Measurements from ENCODE around the gene PRELID1.
A peak's percentile ranks its signal among the peaks of the same experiment; 100 is the strongest.

PRELID1 gene

GRCh38 chr5:177314376-177315342, 11.1 kb downstream of the PRELID1 start:
- no peak for DNase-seq

GRCh38 chr5:177315411-177315810, 11.8 kb downstream of the PRELID1 start:
- DNase-seq, result no peak

DNA sequence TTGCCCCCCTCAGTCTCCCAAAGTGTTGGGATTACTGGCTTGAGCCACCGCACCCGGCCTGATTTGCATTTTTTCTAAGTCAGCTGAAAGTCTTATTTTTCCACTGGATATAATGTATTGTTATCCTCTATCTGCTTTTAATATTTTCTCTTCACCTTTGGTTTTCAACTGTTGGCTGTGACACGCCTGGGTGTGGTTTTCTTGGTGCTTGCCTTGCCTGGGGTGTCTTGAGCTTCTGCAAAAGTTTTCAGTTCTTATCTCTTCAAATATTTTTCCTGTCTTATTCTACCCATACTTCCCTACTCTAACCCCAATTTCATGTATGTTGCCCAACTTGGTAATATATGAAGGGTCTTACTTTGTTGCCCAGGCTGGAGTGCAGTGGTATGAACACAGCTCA, 12.4 kb downstream of the PRELID1 start:
- no peak for DNase-seq

DNA sequence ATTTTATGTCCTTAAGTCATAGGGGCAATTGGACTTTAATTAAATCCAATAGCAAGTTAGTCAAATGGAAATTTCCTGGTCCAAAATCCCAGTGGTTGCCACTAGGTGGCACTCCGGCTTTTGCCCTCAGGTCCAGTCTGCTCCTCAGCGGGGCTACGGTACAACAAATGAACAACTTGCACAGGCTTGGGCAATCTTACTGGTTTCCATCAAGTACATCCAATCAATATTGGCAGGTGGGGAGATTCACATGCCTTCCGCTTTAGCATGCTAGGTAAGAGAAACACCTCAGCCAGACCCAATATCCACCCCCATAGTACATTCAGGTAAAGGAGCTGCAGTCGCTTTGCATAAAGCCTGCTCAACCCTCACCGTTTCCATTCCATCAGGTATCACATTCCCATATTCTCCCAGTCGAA, 14.4 kb downstream of the PRELID1 start:
- DNase-seq, result peak; percentile 8 to 76

DNA sequence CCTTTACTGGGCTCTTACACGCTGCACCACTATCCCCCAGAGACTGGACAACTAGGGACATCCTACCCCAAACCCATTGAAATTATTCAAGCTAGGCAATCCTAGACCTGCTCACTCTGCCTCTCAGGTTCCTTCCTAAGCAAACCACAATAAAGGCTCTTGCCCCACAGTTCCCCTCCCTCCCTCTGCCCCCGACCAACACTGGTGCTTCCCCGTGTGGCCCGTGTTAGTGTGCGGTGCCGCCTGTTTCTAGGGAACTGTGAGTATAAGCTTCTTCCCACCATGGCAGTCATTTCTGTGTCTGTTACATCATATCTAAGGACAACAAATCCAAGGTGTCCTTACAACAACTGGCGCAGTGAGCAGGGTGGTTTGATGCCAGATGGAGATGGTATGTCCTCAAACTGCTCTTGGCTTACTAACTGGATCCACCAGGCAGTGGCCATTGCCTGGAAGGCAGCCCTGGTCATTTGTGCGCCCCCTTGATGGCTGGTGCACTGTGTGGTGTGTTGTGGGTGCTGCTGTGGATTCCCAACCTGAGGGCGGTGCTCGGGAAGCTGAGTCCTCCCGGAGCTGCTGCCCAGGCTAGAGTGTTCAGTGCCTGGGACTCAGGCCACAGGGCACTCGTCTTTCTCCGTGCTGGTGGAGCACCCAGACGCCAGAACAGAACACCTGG, 16.5 kb downstream of the PRELID1 start:
- no peak for DNase-seq

- DNase-seq, result no peak
These were observed 17.3 kb downstream of the PRELID1 start for GRCh38 chr5:177320879-177321278.

DNA sequence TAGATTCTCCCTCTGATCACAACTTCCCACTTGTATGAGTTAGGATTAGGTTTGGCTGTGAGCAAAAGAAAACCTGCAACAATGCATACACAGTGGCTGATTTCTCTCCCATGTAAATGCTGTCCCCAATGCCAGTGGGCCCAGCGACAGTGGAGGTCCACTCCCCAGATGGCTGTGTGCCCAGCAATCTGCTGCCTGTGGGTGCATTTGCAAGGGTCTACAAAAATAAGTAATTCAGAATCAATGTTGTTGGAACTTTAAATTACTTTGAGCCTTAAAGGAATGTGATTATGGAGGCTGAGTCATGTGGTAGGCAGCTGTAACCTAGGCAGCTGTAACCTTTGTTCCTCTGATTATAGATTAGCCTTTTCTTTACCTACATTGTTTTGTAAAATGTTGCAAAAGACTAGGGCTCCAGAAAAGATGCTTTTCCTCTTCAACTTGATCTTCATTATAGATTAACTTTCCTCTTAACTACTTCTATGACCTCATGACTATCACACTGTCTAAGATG, 22.3 kb downstream of the PRELID1 start:
- DNase-seq, result no peak

GRCh38 chr5:177327539-177328522, 24.2 kb downstream of the PRELID1 start:
- no peak for DNase-seq

DNA sequence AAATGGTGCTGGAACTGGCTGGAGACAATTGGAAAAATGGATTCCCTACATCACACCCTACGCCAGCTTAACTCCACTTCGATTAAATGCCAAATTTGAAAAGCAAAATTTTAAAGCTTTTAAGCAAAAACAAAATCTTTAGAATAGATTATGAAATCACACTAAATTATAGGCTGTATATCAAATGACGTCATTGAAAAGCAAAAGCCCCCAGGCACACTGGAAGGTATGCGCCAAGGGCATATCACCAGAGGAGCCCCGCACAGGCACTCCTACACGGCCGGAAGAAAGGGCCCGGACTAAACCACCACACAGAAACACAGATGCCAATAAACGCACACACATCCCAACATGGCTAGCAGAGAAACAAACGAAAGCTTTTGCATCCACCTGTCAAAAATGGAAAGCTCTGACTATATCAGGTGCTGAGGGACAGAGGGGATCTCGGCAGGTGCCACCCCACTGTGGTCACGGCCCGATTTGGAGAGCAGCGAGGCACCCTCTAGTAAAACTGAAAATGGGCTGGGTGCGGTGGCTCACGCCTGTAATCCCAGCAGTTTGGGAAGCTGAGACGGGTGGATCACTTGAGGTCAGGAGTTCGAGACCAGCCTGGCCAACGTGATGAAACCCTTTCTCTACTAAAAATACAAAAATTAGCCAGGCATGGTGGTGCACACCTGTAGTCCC, 25.1 kb downstream of the PRELID1 start:
- no peak for DNase-seq

DNA sequence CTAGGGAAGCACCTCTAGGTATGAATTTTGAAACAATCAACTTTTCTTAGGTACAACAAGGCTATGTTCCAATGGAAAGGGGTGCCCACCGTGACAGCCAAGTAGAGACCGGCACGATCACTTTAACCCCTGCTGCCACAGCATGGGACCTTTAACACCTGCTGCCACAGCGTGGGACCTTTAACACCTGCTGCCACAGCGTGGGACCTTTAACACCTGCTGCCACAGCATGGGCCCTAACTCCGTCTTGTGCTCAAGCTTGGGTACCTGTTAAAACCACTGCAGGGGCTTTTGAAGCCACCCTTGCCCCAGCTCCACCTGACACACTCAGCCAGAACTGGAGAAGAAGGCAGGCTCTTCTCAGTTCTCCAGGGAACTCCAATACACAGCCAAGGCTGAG, 26.3 kb downstream of the PRELID1 start:
- DNase-seq, result no peak

DNA sequence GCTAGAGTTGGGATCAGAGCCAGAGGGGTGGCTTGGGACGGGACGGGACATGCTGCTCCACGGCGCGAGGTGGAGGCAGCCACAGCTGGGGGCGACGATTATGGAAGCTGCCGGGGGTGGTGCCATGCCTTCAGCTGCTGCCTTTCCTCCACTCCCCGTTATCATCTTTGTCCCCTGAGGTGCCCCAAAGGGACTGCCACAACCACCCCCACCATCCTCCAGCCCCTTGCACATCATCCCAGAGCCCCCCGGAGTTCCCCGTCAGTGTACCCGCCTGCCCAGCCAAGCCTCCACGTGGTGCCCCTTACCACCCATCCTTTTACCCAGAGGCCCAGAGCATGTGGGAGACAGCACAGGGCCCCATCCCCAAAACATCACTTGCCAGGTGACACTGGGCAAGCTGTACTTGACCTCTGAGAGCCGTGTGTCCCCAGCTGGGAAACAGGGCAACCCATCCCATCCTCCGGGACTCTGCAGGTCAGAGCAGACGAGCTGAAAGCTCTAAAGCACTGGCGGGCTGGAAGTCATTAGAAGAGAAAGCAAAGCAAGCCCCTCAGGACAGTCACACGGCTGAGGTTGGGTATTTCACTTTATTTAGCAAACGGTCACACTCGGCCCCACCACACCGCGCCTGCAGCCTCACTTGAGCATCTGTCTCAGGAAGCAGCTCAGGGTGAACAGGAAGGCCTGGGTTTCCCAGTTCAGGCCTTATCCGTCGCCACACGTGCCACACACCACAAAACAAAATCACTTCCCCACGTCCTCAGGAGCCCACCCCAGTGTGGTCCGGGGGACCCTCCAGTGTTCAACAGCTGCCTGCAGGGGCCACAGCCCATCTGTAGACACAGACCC, 27.6 kb downstream of the PRELID1 start:
- DNase-seq, result no peak

DNA sequence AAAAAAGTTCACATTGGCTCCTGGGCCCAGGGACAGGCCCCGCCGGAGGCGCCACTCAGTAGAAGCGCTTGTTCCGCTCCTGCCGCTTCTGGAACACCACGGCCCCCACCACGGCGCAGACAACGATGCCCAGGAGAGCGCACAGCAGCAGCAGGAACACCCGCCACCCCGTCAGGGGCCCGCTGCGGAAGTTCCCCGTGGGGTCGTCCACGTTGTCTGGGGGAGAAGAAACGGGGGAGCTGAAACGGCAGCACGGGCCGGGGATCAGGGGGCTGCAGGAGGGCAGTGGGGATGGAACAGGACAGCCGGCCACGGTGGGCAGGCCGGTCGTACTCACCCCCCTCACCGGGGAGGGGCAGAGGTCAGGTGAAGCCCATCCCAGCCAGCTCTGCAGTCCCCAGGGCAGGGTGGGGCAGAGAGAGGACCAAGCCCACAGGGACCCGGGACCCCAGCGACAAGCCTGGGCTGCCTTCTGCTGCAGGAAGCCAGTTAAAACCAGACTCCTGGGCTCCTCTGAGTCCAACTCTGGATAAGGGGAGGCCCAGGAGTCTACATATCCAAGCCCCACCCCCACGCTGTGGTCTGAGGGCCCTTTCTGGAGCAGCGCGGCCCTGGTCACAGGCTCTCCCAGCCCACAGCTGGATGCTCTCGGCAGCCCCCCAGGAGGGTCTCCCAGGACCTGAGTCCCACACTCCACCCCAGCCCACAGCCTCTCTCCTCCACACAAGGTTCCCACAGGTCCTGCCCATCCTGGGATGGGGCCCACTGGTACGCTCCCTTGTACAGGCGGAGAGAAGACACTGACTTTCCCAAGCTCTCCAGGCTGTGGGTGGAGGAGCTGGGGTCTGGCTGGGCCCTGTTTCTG, 28.7 kb downstream of the PRELID1 start:
- DNase-seq, result no peak

DNA sequence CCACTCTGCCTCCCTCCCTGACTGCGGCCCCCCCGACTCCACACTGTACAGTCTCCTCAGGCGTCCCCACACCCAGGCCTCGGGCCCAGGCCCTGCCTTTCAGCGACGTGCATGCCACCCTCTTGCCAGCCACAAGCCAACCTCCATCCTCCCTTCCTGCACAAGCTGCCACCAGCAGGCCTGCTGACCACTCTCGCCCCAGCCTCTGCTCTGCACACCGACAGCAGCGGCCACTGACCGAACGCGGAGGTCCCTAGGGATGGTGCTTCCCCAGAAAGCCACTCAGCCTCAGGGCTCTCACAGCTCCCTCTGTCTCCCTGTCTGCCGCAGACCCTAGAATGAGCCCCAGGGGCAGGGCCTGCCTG, 29.3 kb downstream of the PRELID1 start:
- no peak for DNase-seq

- DNase-seq, result no peak
These were observed 30.0 kb downstream of the PRELID1 start for GRCh38 chr5:177333420-177334154.

- DNase-seq, result no peak
These were observed 30.6 kb downstream of the PRELID1 start for GRCh38 chr5:177334155-177334551.

DNA sequence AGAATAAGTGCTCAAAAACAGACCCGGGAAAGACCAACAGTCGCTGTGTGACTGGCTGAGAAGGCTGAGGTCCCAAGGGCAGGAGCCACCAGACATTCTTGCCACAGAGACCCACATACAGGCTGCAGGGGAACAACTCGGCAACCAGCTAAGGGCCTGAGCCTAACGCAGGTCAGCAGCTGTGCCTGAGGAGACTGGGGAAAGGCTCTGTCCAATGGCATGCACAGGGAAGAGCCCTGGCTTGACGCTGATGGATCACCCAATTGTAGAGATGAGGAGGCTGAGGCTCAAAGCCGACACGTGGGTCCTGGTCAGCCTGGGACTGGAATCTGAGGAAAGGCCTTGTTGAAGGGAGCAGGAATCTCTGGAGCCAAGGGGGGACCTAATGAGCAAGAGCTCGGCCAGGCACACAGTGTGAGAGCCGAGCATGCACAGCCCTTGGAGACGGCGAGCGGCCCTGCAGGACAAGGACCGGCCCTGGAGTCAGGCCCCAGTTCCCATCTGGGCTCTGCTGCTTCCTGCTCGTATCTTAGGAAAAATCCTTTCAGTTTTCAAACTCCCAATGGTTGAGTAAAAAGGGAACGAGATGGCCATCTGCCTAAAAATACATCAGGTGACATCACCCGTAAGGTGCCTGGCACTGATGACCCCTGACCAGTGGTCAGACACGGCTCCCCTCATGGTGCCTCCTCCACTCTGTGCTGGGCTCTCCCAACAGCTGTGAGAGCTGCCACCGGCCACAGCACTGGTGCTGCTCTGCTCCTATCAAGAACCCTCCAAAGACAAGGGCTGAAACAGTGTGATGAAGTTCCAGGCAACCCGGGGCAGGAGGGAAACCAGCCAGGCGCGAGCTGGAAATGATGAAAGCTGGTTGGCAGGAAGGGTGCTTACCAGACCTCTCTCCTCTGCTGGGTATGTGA, 31.4 kb downstream of the PRELID1 start:
- DNase-seq, result no peak

- no peak for DNase-seq
These were observed 32.1 kb downstream of the PRELID1 start for GRCh38 chr5:177335701-177336065.

DNA sequence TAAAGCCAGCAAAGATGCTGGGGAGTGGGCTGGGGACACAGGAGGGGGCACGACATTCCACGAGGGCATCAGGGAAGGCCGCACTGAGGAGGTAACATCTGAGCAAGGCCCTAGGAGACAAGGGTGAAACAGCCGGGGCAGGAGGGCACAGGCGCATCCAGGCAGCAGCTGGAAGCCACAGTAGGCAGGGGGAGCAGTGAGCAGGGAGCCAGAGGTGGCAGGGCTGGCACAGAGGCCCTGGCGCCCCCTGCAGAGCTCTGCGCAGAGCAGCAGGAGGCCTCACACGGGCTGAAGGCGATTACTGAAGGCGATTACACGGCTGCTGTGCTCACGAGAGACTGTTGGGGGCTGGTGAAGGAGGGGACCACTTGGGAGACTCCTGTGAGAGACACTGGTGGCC, 32.5 kb downstream of the PRELID1 start:
- DNase-seq, result peak in 1 of 2 experiments; percentile 21
